Right ventricle myocardium superior (tissue), 1 donor: ENCODE measurements around the gene TSPAN4. TPM values are rescaled to one million over a fixed set of nuclear protein-coding genes. Genes with fewer than 3 reads are reported as not detected.

Source experiments
- ATAC-seq: fragments of 200-7000 bp; cut with Tn5 transposase; one replicate; pipeline ENCODE4 v1.9.1; 2020; ENCODE audit warnings: mild to moderate bottlenecking; ENCODE audit not compliant: poor library complexity
- DNase-seq: peaks from one replicate; pipeline ENCODE4 v3.0.0-alpha.2; 2020
- intact Hi-C: fragments of 100-400 bp; cut with DNase I; formaldehyde crosslinking; loops from one replicate; pipeline ENCODE4 v1.11.2; 2022
- total RNA-seq: library from RNA; stranded (reverse); fragmentation: NEBNext Ultra II Directional; extraction: Animal tissue kit (Norgen Biotek cat#: 25700); gene quantifications from one replicate; pipeline ENCODE4 v1.2.1, GENCODE V29; 2021
- donor health status: DM: no; HTN: yes; CAD: no; lungs with severe emphysema.

The TSPAN4 gene
- total RNA-seq, 1 donor from 2014 or later = 40.5 TPM

- no peak for DNase-seq
- intact Hi-C loops = no loop called here
- no peak for ATAC-seq
Observed at GRCh38 chr11:912266-912665, 69.6 kb downstream of the TSPAN4 start.

- intact Hi-C loops = no loop called here
- ATAC-seq = no peak
- DNase-seq = no peak
Observed at GRCh38 chr11:913043-913442, 70.4 kb downstream of the TSPAN4 start.

- DNase-seq = no peak
- intact Hi-C loops = no loop called here
- ATAC-seq = no peak
Observed at GRCh38 chr11:914204-914603, 71.6 kb downstream of the TSPAN4 start.

- ATAC-seq = peak; percentile 16
- peak; percentile 85 for DNase-seq
- intact Hi-C loops = no loop called here
Observed at GRCh38 chr11:914747-915501, 72.3 kb downstream of the TSPAN4 start.

Other genes starting within 250 kb of the TSPAN4 start
- gene IRF7, start 226.9 kb upstream of the TSPAN4 start, total RNA-seq = 7.5 TPM
- not detected for gene CDHR5, start 217.9 kb upstream of the TSPAN4 start, total RNA-seq
- gene SCT, start 215.7 kb upstream of the TSPAN4 start, total RNA-seq = not detected
- gene DRD4, start 205.6 kb upstream of the TSPAN4 start, total RNA-seq = not detected
- gene DEAF1, start 147.6 kb upstream of the TSPAN4 start, total RNA-seq = 22.1 TPM
- 9.1 TPM for gene TMEM80, start 147.0 kb upstream of the TSPAN4 start, total RNA-seq
- gene EPS8L2, start 136.6 kb upstream of the TSPAN4 start, total RNA-seq = 3.2 TPM
- 90.1 TPM for gene TALDO1, start 95.4 kb upstream of the TSPAN4 start, total RNA-seq
- 17.4 TPM for gene GATD1, start 65.4 kb upstream of the TSPAN4 start, total RNA-seq
- 0.19 TPM for gene CEND1, start 52.8 kb upstream of the TSPAN4 start, total RNA-seq
- 3.4 TPM for gene SLC25A22, start 44.6 kb upstream of the TSPAN4 start, total RNA-seq
- 7.3 TPM for gene PIDD1, start 37.6 kb upstream of the TSPAN4 start, total RNA-seq
- gene RPLP2, start 32.9 kb upstream of the TSPAN4 start, total RNA-seq = 982 TPM
- gene PNPLA2, start 23.9 kb upstream of the TSPAN4 start, total RNA-seq = 346 TPM
- 18.9 TPM for gene CRACR2B, start 14.9 kb upstream of the TSPAN4 start, total RNA-seq
- 405 TPM for gene CD151, start 9.9 kb upstream of the TSPAN4 start, total RNA-seq
- gene POLR2L, start 323 bp upstream of the TSPAN4 start, total RNA-seq = 267 TPM
- gene CHID1, start 68.0 kb downstream of the TSPAN4 start, total RNA-seq = 48.3 TPM
- gene AP2A2, start 83.0 kb downstream of the TSPAN4 start, total RNA-seq = 53.5 TPM
- not detected for gene MUC6, start 193.9 kb downstream of the TSPAN4 start, total RNA-seq
- gene MUC2, start 232.0 kb downstream of the TSPAN4 start, total RNA-seq = not detected